NCI-H146 (cell line): ENCODE data around the gene TPST1.
A peak's percentile ranks its signal among the peaks of the same experiment; 100 is the strongest.
"Not testable (repeated sequence)": the region's sequence is repeated elsewhere in the genome, so short reads cannot be mapped to it uniquely, and the experiment has no call there.

Experiments
- DNase-seq: peaks from one replicate; lab custom pipeline; 2025; lab: John Stamatoyannopoulos, UW

The TPST1 gene

DNA sequence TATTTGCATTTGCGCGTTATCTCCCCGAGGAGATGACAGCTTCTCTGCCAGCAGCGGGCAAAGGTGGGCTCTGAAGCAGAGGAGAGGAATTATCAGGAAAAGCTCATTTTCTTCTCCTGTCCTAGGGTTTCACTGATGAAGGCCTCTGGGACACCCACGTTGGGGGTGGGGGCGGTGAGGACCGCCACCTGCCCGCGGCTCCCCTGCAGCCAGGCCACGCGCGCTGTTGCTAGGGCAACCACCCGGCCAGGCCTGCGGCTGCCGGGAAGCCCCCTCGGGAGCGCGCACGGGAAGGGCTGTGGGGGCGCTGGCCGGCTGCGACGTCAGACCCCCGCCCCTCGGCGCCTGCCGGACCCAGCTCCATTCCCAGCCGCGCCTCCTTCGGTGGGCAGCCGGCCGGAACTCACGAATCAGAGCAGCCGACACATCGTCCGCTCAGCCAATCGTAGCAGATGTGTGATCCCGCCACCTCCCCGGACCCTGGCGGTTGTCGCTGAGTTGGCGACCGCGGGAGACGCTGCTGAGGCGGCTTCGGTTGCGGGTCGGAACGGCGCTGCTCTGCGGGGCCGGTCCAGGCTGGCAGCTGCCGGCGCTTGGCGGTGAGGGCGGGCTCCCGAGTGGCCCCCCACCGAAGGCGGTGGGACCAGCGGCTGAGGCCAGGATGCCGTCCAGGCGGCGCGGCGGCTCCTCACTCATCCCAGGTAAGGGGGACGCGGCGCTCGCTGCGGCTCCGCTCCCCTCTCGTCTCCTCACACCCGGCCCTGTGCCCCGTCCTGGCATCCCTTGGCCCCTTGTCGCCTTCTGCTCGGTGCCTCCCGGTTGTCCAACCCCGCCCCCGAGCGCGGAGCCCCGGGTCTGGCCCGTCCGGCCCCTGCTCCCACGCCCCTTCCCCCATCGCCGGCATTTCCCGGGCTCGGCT is at the start of gene TPST1:
Gene TPST1, plus strand, starts transcription at position 513 of the 919 bp plus-strand sequence. CDS start 35,092 bp downstream, outside the sequence.
- peak; percentile 97 for DNase-seq

- not testable (repeated sequence) for DNase-seq
Observed at GRCh38 chr7:66156035-66156434, 49.1 kb upstream of the TPST1 start.

DNA sequence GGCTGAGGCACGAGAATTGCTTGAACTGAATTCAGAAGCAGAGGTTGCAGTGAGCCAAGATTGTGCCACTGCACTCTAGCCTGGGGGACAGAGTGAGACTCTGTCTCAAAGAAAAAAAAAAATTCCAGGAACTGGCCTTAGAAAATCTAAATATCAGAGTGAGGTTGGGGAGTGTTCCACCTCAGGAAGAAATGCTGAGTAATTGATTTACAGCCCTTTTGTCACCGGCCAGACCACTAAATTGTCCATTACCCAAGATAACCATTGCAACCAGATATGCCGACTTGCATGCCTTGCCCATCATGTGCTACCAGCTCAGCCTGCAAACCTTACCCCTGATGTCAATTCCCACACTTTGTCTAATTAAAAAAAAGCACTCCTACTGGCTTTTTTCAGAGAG is 48.1 kb upstream of the TPST1 start:
- no peak for DNase-seq

- no peak for DNase-seq
Observed at GRCh38 chr7:66162622-66163021, 42.5 kb upstream of the TPST1 start.

DNA sequence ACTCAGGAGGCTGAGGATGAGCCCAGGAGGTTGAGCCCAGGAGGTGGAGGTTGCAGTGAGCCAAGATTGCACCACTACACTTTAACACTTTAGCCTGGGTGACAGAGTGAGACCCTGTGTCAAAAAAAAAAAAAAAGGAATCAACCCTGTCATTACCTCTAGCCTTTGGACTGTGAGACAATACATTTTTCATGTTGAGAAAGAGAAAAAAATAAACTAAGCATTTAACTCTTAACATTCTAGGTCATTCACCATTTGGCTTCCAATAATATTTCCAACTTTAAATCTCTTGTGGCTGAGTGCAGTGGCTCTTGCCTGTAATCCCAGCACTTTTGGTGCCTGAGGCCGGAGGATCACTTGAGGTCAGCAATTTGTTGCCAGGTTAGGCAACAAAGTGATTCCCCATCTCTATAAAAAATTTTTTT is 41.9 kb upstream of the TPST1 start:
- DNase-seq, result no peak

DNA sequence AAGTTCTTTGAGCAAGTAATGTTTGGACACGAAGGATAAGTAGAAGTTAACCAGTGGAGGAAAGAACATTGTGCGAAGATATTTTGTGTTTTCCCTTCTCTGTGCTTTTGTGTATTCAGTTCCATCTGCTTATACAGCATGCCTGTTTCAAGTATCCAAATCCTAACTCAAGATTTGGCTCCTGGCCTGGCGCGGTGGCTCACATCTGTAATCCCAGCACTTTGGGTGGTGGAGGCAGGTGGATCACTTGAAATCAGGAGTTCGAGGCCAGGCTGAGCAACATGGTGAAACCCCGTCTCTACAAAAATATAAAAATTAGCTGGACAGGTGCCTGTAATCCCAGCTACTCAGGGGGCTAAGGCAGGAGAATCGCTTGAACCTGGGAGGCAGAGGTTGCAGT is 40.8 kb upstream of the TPST1 start:
- DNase-seq, result no peak

GRCh38 chr7:66167773-66168387 is 37.3 kb upstream of the TPST1 start:
- DNase-seq, result peak; percentile 35

DNA sequence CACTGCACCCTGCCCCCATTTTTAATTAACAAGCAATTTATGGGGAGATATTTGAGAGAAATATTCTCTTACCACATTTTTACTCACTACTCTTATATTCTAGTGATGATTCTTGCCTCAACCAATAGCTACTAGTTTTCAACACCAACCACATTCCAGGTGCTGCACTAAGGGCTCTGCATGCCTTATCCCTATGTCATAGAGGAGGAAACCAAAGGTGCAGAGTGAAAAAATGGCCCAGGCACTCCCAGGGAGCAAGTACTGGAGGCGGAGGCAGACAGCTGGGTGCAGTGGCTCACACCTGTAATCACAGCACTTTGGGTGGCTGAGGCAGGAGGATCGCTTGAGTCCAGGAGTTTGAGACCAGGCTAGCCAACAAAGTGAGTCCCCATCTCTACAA is 35.5 kb upstream of the TPST1 start:
- no peak for DNase-seq

DNA sequence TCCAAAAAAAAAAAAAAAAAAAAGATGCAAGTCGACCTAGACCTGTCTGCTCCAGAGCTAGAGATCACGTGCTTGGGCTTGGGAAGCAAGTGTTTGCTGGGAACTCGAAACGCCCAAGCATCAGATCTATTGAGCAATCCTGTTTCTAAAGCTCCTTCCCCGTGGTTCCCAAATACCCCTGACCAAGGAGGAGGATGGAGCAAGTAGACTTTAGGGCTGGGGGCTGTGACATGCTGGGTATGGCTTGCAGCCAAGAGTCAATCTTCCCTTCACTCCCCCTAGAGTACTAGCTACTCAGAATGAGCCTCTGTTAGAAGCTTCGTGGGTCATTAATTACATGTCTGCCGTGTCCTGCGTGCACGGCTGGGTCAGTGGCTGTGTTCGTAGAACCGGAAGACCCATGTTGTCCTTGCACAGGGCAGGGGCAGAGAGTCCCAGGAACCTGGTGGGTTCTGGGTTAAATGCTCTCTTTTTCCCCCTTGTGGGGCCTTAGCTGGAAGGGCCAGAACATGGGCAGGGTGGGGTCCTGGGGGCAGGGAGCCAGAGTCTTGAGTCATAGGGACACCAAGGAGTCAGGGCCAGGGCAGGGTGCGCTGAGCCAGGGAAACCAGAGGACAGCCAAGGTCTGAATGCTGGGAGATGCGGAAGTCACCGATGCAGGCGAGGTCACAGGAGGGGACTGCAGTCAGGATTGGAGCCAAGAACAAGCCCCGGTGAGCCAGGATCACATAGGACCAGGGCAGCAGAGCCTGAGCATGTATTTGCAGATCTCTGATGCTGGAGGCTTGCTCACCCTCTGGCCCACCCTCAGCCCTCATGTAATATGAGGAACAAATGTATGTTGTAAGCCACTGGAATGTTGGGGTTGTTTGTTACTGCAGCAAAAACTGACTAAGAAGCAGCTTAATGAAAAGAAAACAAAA is 34.6 kb upstream of the TPST1 start:
- no peak for DNase-seq

DNA sequence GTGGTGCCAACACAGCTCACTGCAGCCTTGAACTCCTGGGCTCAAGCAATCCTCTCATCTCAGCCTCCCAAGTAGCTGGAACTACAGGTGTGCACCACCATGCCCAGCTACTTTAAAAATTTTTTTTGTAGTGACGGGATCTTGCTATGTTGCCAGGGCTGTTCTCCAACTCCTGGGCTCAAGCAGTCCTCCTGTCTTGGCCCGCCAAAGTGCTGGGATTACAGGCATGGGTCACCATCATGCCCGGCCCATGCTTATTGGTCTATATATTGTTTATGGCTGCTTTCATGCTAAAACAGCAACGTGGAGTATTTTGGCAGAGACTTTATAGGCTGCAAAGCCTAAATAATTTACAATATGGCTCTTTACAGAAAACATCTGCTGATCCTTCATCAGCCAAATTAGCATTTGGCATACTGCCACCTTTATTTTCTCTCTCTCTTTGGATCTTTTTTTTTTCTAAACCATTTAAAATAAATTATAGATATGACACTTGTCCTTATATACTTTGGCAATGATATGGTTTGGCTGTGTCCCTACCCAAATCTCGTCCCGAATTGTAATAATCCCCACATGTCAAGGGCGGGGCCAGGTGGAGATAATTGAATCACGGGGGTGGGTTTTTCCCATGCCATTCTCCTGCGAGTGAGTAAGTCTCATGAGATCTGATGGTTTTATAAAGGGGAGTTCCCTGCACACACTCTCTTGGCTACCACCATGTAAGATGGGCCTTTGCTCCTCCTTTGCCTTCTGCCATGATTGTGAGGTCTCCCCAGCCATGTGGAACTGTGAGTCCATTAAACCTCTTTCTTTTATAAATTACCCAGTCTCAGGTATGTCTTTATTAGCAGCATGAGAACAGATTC is 32.4 kb upstream of the TPST1 start:
- DNase-seq, result not testable (repeated sequence)

- no peak for DNase-seq
Observed at GRCh38 chr7:66173856-66174255, 31.3 kb upstream of the TPST1 start.

DNA sequence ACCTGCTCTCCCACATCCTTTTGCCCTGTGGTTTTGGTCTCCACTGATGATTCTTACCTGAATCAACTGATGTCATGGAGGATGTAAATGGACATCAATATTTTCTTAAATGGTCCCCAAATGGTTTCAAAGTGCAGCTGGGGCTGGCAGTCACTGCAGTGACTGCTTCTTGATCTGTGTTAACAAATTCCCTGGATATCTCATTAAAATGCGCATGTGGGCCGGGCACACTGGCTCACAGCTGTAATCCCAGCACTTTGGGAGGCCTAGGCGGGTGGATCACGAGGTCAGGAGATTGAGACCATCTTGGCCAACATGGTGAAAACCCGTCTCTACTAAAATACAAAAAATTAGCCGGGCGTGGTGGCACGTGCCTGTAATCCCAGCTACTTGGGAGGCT is 30.1 kb upstream of the TPST1 start:
- DNase-seq, result not testable (repeated sequence)

DNA sequence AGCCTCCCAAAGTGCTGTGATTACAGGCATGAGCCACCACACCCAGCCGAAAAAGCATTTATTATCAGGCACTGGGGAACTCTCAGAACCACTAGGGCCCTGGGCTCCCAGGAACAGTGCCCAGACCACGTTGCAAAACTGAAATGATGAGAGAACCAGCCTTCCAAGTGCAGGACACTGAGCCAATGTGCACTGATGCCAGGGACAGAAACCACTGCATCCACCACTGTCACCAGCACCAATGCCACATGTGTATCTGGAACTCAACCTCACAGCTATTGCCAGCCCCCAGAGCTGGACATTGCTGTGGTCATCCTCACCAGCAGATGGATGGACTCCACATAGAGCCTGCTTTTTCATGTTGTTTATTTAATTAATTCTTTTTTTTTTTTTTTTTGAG is 28.2 kb upstream of the TPST1 start:
- no peak for DNase-seq

DNA sequence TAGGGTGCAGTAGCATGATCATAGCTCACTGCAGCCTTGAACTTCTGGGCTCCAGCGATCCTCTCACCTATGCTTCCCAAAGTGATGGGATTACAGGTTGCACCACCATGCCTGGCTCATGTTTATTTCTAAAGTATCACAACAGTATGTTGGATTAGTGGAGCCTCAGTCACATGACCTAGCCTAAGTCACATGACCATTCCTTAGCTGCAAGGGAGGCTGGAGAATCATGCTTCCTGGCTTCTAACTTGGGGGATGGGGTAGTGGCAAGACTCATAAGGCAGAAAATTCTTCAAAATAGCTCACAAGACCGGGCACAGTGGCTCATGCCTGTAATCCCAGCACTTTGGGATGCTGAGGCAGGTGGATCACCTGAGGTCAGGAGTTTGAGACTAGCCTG is 26.9 kb upstream of the TPST1 start:
- no peak for DNase-seq

DNA sequence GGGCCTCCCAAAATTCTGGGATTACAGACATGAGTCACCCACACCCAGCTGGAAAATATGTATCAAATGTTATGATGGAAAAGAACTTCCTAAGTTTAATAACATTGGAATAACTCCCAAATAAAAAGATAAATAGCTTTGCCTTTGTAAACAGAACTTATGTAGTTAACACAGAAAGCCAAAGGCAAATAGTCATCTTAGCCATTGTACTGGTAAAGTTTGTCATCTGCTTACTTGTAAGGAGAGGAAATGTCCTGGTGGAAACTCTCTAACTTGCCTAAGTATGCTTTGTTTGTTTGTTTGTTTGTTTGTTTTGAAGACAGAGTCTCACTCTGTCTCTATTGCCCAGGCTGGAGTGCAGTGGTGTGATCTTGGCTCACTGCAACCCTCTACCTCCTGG is 23.8 kb upstream of the TPST1 start:
- no peak for DNase-seq

DNA sequence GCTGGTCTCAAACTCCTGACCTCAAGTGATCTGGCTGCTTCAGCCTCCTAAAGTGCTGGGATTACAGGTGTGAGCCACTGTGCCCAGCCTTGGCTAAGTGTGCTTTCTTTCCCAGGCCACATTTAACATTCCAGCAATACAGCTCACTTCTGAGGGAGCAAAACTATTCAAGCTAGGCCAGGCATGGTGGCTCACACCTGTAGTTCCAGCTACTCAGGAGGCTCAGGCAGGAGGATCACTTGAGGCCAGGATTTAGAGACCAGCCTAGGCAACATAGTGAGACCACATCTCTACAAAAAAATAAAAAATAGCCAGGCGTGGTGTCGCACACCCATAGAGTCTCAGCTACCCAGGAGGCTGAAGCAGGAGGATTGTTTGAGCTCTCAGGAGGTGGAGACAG is 23.3 kb upstream of the TPST1 start:
- DNase-seq, result no peak

GRCh38 chr7:66182920-66183319 is 22.2 kb upstream of the TPST1 start:
- no peak for DNase-seq

DNA sequence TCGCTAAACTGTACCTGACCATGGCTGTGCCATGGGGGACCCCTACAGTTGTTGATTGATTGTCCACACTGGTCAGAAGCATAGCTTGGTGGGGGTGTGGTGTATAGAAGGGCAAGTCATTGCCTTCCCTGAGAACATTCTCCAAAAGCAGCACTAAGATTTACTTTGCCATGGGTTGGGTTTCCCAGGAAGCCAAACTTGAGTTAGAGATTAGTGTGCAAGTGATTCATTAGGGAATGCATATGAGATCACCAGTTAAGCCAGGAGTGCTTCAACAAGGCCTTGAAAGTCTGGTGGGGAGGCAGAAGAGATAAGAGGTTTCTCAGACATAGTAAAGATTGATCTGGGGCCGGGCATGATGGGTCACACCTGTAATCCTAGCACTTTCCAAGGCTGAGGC is 21.4 kb upstream of the TPST1 start:
- DNase-seq, result no peak

DNA sequence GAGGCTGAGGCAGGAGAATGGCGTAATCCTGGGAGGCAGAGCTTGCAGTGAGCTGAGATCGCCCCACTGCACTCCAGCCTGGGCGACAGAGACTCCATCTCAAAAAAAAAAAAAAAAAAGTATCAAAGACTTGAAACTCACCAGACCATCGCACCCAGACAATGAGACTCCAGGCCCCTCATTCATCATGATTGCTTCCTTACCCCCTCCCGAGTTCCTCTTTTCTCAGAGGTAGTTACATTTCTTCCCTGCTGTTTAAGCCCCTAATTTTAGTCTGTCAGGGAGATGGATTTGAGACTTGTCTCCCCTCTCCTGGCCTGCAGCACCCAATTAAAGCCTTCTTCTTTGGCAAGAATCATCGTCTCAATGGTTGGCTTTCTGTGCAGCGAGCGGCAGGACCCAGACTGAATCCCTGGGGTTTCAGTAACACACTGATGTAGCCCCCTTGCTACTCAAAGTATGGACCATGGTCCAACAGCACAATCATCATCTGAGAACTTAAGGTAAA is 19.4 kb upstream of the TPST1 start:
- no peak for DNase-seq

GRCh38 chr7:66186991-66187390 is 18.1 kb upstream of the TPST1 start:
- no peak for DNase-seq

DNA sequence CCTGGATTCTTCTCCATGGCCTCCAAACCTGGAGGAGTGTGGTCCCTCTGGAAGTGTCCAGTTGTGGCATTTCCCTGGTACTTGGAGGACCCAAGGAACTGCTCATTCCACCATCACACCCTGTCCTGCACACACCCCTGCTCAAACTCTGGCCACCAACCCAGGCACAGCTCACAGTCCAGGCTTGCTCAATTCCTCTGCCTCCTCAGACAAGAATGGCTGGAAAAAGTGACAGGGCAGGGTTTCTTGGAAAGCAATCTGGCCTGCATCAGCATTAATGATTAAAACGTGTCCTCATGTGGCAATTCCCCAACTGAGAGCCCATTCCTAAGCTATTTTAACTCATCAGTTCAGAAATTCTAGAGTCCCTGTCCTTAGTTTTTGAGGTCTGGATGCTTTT is 17.2 kb upstream of the TPST1 start:
- DNase-seq, result no peak
